H9 (cell line): ENCODE data around the gene MYO18A. TPM values are rescaled to one million over a fixed set of nuclear protein-coding genes. Genes with fewer than 3 reads are reported as not detected.

ENCODE experiments used
- DNase-seq: peaks from one replicate; pipeline ENCODE4 v3.0.0-alpha.2; 2017
- H2AFZ ChIP-seq: one replicate; pipeline ENCODE4 v1.6.1; 2013; ENCODE audit warnings: mild to moderate bottlenecking, low read length, control low read depth, moderate library complexity
- H2AK5ac ChIP-seq: 2 replicates; pipeline ENCODE4 v1.6.1; 2013; ENCODE audit warnings: low read length, control low read depth, mixed read lengths; ENCODE audit not compliant: insufficient read length
- H2BK120ac ChIP-seq: one replicate; pipeline ENCODE4 v1.6.1; 2013; ENCODE audit warnings: low read depth, mild to moderate bottlenecking, low read length, control low read depth, inconsistent platforms; ENCODE audit not compliant: poor library complexity, severe bottlenecking
- H2BK12ac ChIP-seq: 2 replicates; pipeline ENCODE4 v1.6.1; 2013; ENCODE audit warnings: low read length, control low read depth, mixed read lengths, low read depth; ENCODE audit not compliant: insufficient read length
- H2BK15ac ChIP-seq: 2 replicates; pipeline ENCODE4 v1.6.1; 2013; ENCODE audit warnings: low read depth, low read length, control low read depth
- H2BK20ac ChIP-seq: one replicate; pipeline ENCODE4 v1.6.1; 2013; ENCODE audit warnings: low read depth, mild to moderate bottlenecking, low read length, control low read depth, inconsistent platforms; ENCODE audit not compliant: poor library complexity, severe bottlenecking
- H2BK5ac ChIP-seq: 2 replicates; pipeline ENCODE4 v1.6.1; 2013; ENCODE audit warnings: low read length, control low read depth, mixed read lengths; ENCODE audit not compliant: insufficient read length
- H3K14ac ChIP-seq: 2 replicates; pipeline ENCODE4 v1.6.1; 2013; ENCODE audit warnings: low read length, control low read depth; ENCODE audit not compliant: insufficient read depth
- H3K18ac ChIP-seq: 2 replicates; pipeline ENCODE4 v1.6.1; 2013; ENCODE audit warnings: low read depth, mild to moderate bottlenecking, mixed read lengths, low read length, control low read depth; ENCODE audit not compliant: insufficient read length
- H3K23ac ChIP-seq: 2 replicates; pipeline ENCODE4 v1.6.1; 2013; ENCODE audit warnings: low read length, control low read depth, mixed read lengths, low read depth; ENCODE audit not compliant: insufficient read length
- H3K23me2 ChIP-seq: 2 replicates; pipeline ENCODE4 v1.6.1; 2013; ENCODE audit warnings: low read depth, mild to moderate bottlenecking, mixed read lengths, low read length, control low read depth; ENCODE audit not compliant: insufficient read length, poor library complexity, severe bottlenecking
- H3K27ac ChIP-seq: 2 replicates; pipeline ENCODE4 v1.5.1; 2013; ENCODE audit warnings: low read length, control low read depth, mixed read lengths, low read depth; ENCODE audit not compliant: insufficient read length
- H3K27me3 ChIP-seq: 2 replicates; pipeline ENCODE4 v1.6.1; 2013; ENCODE audit warnings: low read length, control low read depth, inconsistent platforms; ENCODE audit not compliant: insufficient read depth
- H3K4ac ChIP-seq: 2 replicates; pipeline ENCODE4 v1.6.1; 2013; ENCODE audit warnings: low read depth, mild to moderate bottlenecking, control low read depth, inconsistent platforms, low read length, moderate library complexity
- H3K4me1 ChIP-seq: 2 replicates; pipeline ENCODE4 v1.6.1; 2013; ENCODE audit warnings: low read length, control low read depth, inconsistent platforms; ENCODE audit not compliant: insufficient read depth
- H3K4me2 ChIP-seq: 2 replicates; pipeline ENCODE4 v1.6.1; 2013; ENCODE audit warnings: low read length, control low read depth, mixed read lengths; ENCODE audit not compliant: insufficient read length, insufficient read depth
- H3K56ac ChIP-seq: 2 replicates; pipeline ENCODE4 v1.6.1; 2013; ENCODE audit warnings: low read depth, mild to moderate bottlenecking, mixed read lengths, low read length, control low read depth; ENCODE audit not compliant: insufficient read length
- H3K79me1 ChIP-seq: 2 replicates; pipeline ENCODE4 v1.6.1; 2013; ENCODE audit warnings: low read depth, mild to moderate bottlenecking, moderate library complexity, low read length, control low read depth, inconsistent platforms; ENCODE audit not compliant: insufficient read depth, poor library complexity, severe bottlenecking
- H3K79me2 ChIP-seq: 2 replicates; pipeline ENCODE4 v1.6.1; 2013; ENCODE audit warnings: low read length, control low read depth, inconsistent platforms; ENCODE audit not compliant: insufficient read depth
- H3K9ac ChIP-seq: 2 replicates; pipeline ENCODE4 v1.6.1; 2013; ENCODE audit warnings: low read length, control low read depth, mixed read lengths; ENCODE audit not compliant: insufficient read length; ENCODE audit errors: extremely low read depth
- H3K9me3 ChIP-seq: one replicate; pipeline ENCODE4 v1.6.1; 2013; ENCODE audit warnings: low read depth, low read length, inconsistent platforms; ENCODE audit not compliant: control insufficient read depth
- H3T11ph ChIP-seq: one replicate; pipeline ENCODE4 v1.6.1; 2013; ENCODE audit warnings: mild to moderate bottlenecking, low read length, control low read depth, inconsistent platforms
- H4K20me1 ChIP-seq: one replicate; pipeline ENCODE4 v1.6.1; 2013; ENCODE audit not compliant: control insufficient read depth, insufficient read length, insufficient read depth
- H4K5ac ChIP-seq: 2 replicates; pipeline ENCODE4 v1.6.1; 2013; ENCODE audit warnings: low read depth, mild to moderate bottlenecking, mixed read lengths, low read length, control low read depth; ENCODE audit not compliant: insufficient read length
- H4K8ac ChIP-seq: replicated peaks from 2 replicates; pipeline ENCODE4 v1.6.1; 2013; ENCODE audit warnings: low read length, control low read depth, mixed read lengths, low read depth; ENCODE audit not compliant: insufficient read length
- H4K91ac ChIP-seq: 2 replicates; pipeline ENCODE4 v1.6.1; 2013; ENCODE audit warnings: low read depth, mild to moderate bottlenecking, moderate library complexity, mixed read lengths, low read length, control low read depth; ENCODE audit not compliant: insufficient read length
- H3K27ac Mint-ChIP-seq, 3 experiments: 2 replicates in 2 of 3; 3 replicates in 1 of 3; pipeline ENCODE4 v1.8.0; 2020 to 2021; ENCODE audit warnings: mixed read lengths in 3 of 3, mild to moderate bottlenecking in 1 of 3, moderate library complexity in 1 of 3
- H3K27me3 Mint-ChIP-seq: 2 replicates; pipeline ENCODE4 v1.8.0; 2021; ENCODE audit warnings: low read depth, mild to moderate bottlenecking, moderate library complexity, mixed read lengths
- H3K36me3 Mint-ChIP-seq, 3 experiments: 2 replicates in 2 of 3; 3 replicates in 1 of 3; pipeline ENCODE4 v1.8.0; 2020 to 2021; ENCODE audit warnings: low read depth in 3 of 3, mixed read lengths in 3 of 3; ENCODE audit not compliant: insufficient read depth in 1 of 3
- H3K4me1 Mint-ChIP-seq, 2 experiments: 2 replicates each; pipeline ENCODE4 v1.8.0; 2020; ENCODE audit warnings: mixed read lengths in 2 of 2
- H3K4me3 Mint-ChIP-seq, 2 experiments: 2 replicates in 1 of 2; 3 replicates in 1 of 2; pipeline ENCODE4 v1.8.0; 2020 to 2021; ENCODE audit warnings: mild to moderate bottlenecking in 2 of 2, mixed read lengths in 2 of 2, moderate library complexity in 1 of 2
- H3K9me3 Mint-ChIP-seq, 2 experiments: 2 replicates in 1 of 2; 3 replicates in 1 of 2; pipeline ENCODE4 v1.8.0; 2020; ENCODE audit warnings: mild to moderate bottlenecking in 2 of 2, mixed read lengths in 2 of 2, moderate library complexity in 1 of 2
- CTCF ChIP-seq: fragments of 200-600 bp; sonication (generic); conservative IDR thresholded peaks from 3 replicates; pipeline ENCODE4 v1.8.0; 2021; ENCODE audit warnings: antibody characterized with exemption, mild to moderate bottlenecking
- WGBS: extraction: QIAGEN DNeasy Blood & Tissue Kit; methylation state at CpG from one replicate; pipeline ENCODE4 v1.1.7; 2013; ENCODE audit warnings: missing lambda C conversion rate, low lambda C conversion rate, mixed read lengths; ENCODE audit not compliant: insufficient read length; ENCODE audit errors: extremely low coverage; 5-methylcytosine and 5-hydroxymethylcytosine counted together
- total RNA-seq: library from RNA; stranded (reverse); gene quantifications from 2 replicates; pipeline ENCODE4 v1.2.1, GENCODE V29; 2021

Gene MYO18A
- total RNA-seq, 1 experiment from 2014 or later, result 21.6 TPM

- no peak overlapping the region for H3K4me3 Mint-ChIP-seq
- no peak for TF ChIP-seq CTCF
- H3K23ac ChIP-seq, result no peak overlapping the region
- no peak overlapping the region for H3K18ac ChIP-seq
- no peaks in the 10 kb centered on the region for H3K27me3 Mint-ChIP-seq
- H3K36me3 Mint-ChIP-seq, result no peaks in the 10 kb centered on the region; a peak in 1 of 7 replicates
- H4K8ac ChIP-seq, result no peak overlapping the region
- H4K20me1 ChIP-seq, result no peaks in the 10 kb centered on the region
- no peak overlapping the region for H3T11ph ChIP-seq
- H3K27me3 ChIP-seq, result no peaks in the 10 kb centered on the region
- no peak overlapping the region for H2BK12ac ChIP-seq
- H3K27ac Mint-ChIP-seq, result no peak overlapping the region
- H3K79me1 ChIP-seq, result no peaks in the 10 kb centered on the region
- no peaks in the 10 kb centered on the region for H3K79me2 ChIP-seq
- H3K4ac ChIP-seq, result no peak overlapping the region
- H3K14ac ChIP-seq, result no peak overlapping the region
- H2BK5ac ChIP-seq, result no peak overlapping the region
- no peak overlapping the region for H2AK5ac ChIP-seq
- no peak overlapping the region for H3K9ac ChIP-seq
- no peaks in the 10 kb centered on the region for H3K9me3 ChIP-seq
- H3K4me1 ChIP-seq, result no peaks in the 10 kb centered on the region
- H2AFZ ChIP-seq, result no peak overlapping the region
- H3K27ac ChIP-seq, result no peak overlapping the region
- no peak overlapping the region for H2BK15ac ChIP-seq
- no peak for DNase-seq
- H2BK120ac ChIP-seq, result no peak overlapping the region
- H4K91ac ChIP-seq, result no peak overlapping the region
- H3K23me2 ChIP-seq, result no peaks in the 10 kb centered on the region
- no peaks in the 10 kb centered on the region for H3K9me3 Mint-ChIP-seq
- WGBS, result no CpG with 5 or more reads among the region's 10 CpGs
- no peak overlapping the region for H3K56ac ChIP-seq
- peaks cover 6 to 10% of the 10 kb centered on the region in 2 experiments for H3K4me1 Mint-ChIP-seq
- no peak overlapping the region for H4K5ac ChIP-seq
- no peak overlapping the region for H3K4me2 ChIP-seq
- no peak overlapping the region for H2BK20ac ChIP-seq
Observed at GRCh38 chr17:29215174-29215573, 35.0 kb upstream of the MYO18A start.
